ENCODE results near the gene TRMT11.

The TRMT11 gene

GRCh38 chr6:125981571-125982185, 4.7 kb upstream of the TRMT11 start:
- TF ChIP-seq EZH2phosphoT487 (conservative IDR thresholded peaks at IDR 0.05; ENCODE audit: low read length): no peak
- TF ChIP-seq, protein P1, sequence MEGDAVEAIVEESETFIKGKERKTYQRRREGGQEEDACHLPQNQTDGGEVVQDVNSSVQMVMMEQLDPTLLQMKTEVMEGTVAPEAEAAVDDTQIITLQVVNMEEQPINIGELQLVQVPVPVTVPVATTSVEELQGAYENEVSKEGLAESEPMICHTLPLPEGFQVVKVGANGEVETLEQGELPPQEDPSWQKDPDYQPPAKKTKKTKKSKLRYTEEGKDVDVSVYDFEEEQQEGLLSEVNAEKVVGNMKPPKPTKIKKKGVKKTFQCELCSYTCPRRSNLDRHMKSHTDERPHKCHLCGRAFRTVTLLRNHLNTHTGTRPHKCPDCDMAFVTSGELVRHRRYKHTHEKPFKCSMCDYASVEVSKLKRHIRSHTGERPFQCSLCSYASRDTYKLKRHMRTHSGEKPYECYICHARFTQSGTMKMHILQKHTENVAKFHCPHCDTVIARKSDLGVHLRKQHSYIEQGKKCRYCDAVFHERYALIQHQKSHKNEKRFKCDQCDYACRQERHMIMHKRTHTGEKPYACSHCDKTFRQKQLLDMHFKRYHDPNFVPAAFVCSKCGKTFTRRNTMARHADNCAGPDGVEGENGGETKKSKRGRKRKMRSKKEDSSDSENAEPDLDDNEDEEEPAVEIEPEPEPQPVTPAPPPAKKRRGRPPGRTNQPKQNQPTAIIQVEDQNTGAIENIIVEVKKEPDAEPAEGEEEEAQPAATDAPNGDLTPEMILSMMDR (IDR thresholded peaks at IDR 0.05; ENCODE audit: insufficient read depth, low read length, poor library complexity, severe bottlenecking): no peak
- H3K27ac ChIP-seq (ENCODE audit: low read depth, low read length): no peak overlapping the region
- H3K4me2 ChIP-seq (ENCODE audit: low read depth, low read length, poor library complexity, severe bottlenecking): no peak overlapping the region
- H2AFZ ChIP-seq (ENCODE audit: low read depth, low read length, severe bottlenecking): no peak overlapping the region
- H3K9me2 ChIP-seq (replicated peaks; ENCODE audit: insufficient read depth, low read length): no peaks in the 10 kb centered on the region
- no peak overlapping the region for H3K9ac ChIP-seq (ENCODE audit: low read length)
- H3K4me3 ChIP-seq (ENCODE audit: insufficient read depth, low read length, poor library complexity, severe bottlenecking): no peak overlapping the region
- no peaks in the 10 kb centered on the region for H4K20me1 ChIP-seq (ENCODE audit: low read depth, low read length)
- peaks cover 7% of the 10 kb centered on the region for H3K36me3 ChIP-seq (ENCODE audit: low read length)
- no peaks in the 10 kb centered on the region for H3K9me3 ChIP-seq (ENCODE audit: insufficient read depth, low read length)
- H3K79me2 ChIP-seq (ENCODE audit: insufficient read depth, low read length): peaks cover 12% of the 10 kb centered on the region
- H3K27me3 ChIP-seq (ENCODE audit: low read length): no peaks in the 10 kb centered on the region
- H3F3A ChIP-seq (ENCODE audit: insufficient read depth): peaks cover 19% of the 10 kb centered on the region

GRCh38 chr6:125983246-125983945, 2.9 kb upstream of the TRMT11 start:
- Histone ChIP-seq H3K4me2 (ENCODE audit: low read depth, low read length, poor library complexity, severe bottlenecking) (no peak overlapping the region), H3K9me3 (ENCODE audit: insufficient read depth, low read length) (no peaks in the 10 kb centered on the region), H4K20me1 (ENCODE audit: low read depth, low read length) (no peaks in the 10 kb centered on the region), H3K9me2 (replicated peaks; ENCODE audit: insufficient read depth, low read length) (no peaks in the 10 kb centered on the region), H3K36me3 (ENCODE audit: low read length) (peaks cover 1% of the 10 kb centered on the region; the same call in 1 of the 2 replicates), H3K79me2 (ENCODE audit: insufficient read depth, low read length) (peaks cover 29% of the 10 kb centered on the region), H3K27me3 (ENCODE audit: low read length) (no peaks in the 10 kb centered on the region), H3F3A (ENCODE audit: insufficient read depth) (peaks cover 24% of the 10 kb centered on the region), H2AFZ (ENCODE audit: low read depth, low read length, severe bottlenecking) (no peak overlapping the region), H3K9ac (ENCODE audit: low read length) (no peak overlapping the region), H3K4me3 (ENCODE audit: insufficient read depth, low read length, poor library complexity, severe bottlenecking) (no peak overlapping the region), H3K27ac (ENCODE audit: low read depth, low read length) (no peak overlapping the region)
- TF ChIP-seq EZH2phosphoT487 (conservative IDR thresholded peaks at IDR 0.05; ENCODE audit: low read length): no peak
- TF ChIP-seq, protein P1 (IDR thresholded peaks at IDR 0.05; ENCODE audit: insufficient read depth, low read length, poor library complexity, severe bottlenecking): no peak

GRCh38 chr6:125984311-125984710, 2.0 kb upstream of the TRMT11 start:
- Histone ChIP-seq H3K27me3 (ENCODE audit: low read length) (no peaks in the 10 kb centered on the region), H4K20me1 (ENCODE audit: low read depth, low read length) (no peaks in the 10 kb centered on the region), H3K36me3 (ENCODE audit: low read length) (no peaks in the 10 kb centered on the region; the same call in 1 of the 2 replicates), H2AFZ (ENCODE audit: low read depth, low read length, severe bottlenecking) (no peak overlapping the region), H3K9ac (ENCODE audit: low read length) (no peak overlapping the region), H3F3A (ENCODE audit: insufficient read depth) (peaks cover 24% of the 10 kb centered on the region), H3K9me2 (replicated peaks; ENCODE audit: insufficient read depth, low read length) (no peaks in the 10 kb centered on the region), H3K9me3 (ENCODE audit: insufficient read depth, low read length) (no peaks in the 10 kb centered on the region), H3K4me3 (ENCODE audit: insufficient read depth, low read length, poor library complexity, severe bottlenecking) (no peak overlapping the region), H3K79me2 (ENCODE audit: insufficient read depth, low read length) (peaks cover 38% of the 10 kb centered on the region), H3K4me2 (ENCODE audit: low read depth, low read length, poor library complexity, severe bottlenecking) (no peak overlapping the region), H3K27ac (ENCODE audit: low read depth, low read length) (no peak overlapping the region)
- TF ChIP-seq, protein P1 (IDR thresholded peaks at IDR 0.05; ENCODE audit: insufficient read depth, low read length, poor library complexity, severe bottlenecking): no peak
- TF ChIP-seq EZH2phosphoT487 (conservative IDR thresholded peaks at IDR 0.05; ENCODE audit: low read length): no peak

Measured in SU-DHL-6 (cell line).